Hematopoietic multipotent progenitor cell treated with erythropoietin and hydrocortisone succinate and interleukin-3 and kit ligand, for 8 days (in vitro differentiated cells): Measurements from ENCODE around the gene ADGRL3.
"Not testable (repeated sequence)": the region's sequence is repeated elsewhere in the genome, so short reads cannot be mapped to it uniquely, and the experiment has no call there.

ENCODE experiments used
- DNase-seq: peaks from one replicate; pipeline ENCODE4 v3.0.0-alpha.2; 2015

Gene ADGRL3

DNA sequence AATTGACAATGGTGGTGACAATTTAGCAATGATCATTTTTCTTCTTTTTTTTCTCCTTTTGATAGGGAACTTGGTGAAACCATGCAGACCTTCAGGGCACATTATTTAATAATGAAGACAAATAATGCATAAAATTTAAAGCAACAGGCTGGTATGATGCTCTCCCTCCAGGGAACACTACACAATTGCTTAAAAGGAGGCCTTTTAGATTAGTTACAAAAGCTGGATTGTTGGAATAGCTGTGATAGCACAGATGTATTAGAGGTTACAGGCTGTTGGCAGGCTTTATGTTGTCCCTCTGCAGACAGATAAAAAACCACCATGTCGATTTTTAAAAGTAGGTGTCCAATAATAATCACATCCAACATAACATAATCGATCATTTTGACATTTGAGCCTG lies 307.0 kb downstream of the ADGRL3 start:
- no peak for DNase-seq

DNA sequence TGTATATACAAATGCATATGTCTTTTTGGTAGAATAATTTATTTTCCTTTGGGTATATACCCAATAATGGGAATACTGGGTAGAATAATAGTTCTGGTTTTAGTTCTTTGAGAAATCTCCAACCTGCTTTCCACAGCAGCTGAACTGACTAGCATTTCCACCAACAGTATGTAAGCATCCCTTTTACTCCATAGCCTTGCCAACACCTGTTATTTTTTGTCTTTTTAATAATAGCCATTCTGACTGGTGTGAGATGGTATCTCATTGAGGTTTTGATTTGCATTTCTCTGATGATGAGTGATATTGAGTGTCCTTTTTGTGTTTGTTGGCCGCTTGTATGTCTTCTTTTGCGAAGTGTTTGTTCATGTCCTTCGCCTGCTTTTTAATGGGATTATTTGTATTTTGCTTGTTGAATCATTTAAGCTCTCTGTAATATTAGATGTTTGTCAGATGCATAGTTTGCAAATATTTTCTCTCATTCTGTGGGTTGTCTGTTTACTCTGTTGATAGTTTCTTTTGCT lies 309.7 kb downstream of the ADGRL3 start:
- not testable (repeated sequence) for DNase-seq

DNA sequence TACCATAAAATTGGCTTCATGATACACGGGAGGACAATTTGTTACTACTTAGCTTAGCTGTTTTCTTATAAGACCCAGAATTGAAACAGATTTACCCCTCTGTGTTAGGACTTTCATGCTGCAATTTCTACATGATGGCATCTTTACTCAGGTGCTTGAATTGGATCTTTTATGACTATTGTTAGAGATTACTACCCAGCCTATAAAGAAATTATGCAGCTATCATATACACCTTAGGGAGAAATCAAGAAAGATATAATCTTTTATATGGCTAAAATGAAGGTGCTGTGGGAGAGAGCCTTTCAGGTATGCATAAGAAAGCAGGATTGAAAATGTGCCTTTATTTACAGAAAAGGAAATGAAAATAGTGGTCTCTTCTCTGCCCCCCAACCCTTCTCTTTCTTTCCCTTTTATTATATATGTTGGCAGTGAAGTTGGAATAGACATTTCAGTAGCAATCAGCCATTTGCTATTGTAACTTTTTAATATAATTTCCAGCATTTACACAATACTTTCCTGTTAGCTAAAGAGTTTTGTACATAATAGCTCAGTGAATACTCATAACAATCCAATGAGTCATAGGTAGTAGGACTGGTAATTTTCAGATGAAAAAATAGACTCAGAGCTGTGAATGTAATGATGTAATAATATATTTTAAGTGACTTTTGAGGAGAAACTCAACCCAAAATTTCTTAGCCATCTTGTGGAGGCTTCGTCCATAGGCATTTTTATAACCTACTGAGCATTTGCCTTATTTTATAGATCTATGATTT lies 311.8 kb downstream of the ADGRL3 start:
- DNase-seq = no peak

DNA sequence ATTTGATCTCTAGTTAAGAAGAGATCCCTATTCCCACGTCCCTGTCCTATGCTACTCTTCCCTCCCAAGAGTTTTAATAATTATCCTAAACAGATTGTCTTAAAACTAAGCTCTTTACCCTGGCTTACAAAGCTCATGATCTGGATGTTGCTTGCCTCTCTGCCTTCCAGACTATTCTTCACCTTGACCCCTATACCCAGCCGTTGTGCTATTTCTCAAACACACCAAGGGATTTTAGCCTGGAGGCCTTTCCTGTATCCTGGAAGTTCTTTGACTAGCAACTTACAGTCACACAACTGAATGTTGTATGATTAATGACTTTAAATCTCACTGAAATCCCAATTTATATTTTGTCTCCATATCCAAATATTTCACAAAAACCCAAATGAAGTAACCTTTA lies 314.9 kb downstream of the ADGRL3 start:
- DNase-seq = no peak

DNA sequence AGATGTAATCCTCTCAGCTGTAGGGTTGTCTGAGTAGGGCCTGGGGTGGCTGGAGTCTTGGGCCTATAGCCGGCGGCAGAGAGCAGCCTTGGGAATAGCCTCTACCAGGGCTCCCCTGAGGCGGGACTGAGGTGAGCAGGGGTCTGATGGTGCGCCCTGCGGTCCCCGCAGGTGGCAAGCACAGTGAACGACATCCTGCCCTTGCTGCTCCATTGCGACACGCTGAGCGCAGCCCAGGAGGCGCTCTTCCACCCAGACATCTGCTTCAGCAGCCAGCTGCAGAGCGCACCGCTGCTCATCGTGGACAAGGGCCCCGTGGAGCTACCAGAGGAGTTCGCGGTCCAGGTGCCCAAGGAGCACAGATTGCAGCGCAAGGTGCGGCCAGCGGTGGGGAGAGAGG lies 317.0 kb downstream of the ADGRL3 start:
- no peak for DNase-seq

DNA sequence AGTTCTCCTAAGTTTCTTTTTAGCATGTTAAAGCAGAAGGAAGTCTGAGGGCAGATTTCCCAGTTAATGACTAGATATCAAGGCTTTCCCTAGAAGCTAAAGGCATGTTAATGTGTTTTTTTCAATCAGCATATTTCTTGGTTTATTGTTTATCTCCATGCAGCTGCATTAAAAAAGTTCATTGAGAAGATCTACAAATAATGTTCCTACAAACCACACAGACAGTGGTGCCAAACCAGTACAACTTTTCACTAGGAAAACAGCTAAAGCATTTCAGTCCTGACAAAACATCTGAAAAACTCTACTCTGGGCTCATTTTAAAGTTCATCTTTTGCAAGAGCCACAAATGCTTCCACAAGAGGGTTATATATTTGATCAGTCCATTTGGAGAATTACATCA lies 320.0 kb downstream of the ADGRL3 start:
- no peak for DNase-seq

DNA sequence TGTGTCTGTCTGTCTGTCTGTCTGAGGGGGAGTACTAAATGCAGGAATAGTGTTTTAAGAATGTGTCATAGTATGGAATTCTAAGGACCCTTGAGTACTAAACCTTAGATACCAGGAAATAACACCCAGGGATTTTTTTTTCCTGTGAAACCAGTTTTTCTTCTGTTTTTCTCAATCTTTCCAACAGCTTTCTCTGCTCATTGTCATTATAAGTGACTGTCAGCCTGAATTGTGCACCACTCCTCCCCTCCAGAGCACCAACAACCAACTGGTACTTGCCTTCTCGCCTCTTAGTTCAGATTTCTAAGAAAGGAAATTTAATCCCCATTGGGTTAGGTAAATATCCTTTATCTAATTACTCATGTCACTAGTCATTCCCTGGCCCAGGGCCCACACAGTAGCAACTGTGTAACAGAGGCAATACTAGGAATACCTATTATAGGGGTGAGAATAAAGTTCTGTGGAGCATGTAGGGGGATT lies 320.6 kb downstream of the ADGRL3 start:
- no peak for DNase-seq

DNA sequence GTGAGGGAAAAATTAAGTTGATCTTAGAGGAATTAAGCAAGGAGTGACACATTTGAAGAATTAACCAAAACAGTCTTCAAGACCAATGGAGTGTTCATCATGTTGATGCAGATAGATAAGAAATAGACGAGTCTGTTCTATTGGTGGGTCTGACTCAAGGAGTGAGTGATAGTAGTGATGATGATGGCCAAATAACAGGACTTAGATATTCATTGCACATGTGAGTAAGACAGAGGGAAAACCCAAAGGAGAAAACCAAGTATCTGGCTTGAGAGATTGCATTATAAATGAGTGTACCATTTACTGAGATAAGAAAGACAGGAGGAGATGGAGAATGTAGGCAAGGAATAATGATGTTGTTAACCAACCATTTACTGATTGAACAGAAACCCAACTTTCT lies 321.3 kb downstream of the ADGRL3 start:
- no peak for DNase-seq

DNA sequence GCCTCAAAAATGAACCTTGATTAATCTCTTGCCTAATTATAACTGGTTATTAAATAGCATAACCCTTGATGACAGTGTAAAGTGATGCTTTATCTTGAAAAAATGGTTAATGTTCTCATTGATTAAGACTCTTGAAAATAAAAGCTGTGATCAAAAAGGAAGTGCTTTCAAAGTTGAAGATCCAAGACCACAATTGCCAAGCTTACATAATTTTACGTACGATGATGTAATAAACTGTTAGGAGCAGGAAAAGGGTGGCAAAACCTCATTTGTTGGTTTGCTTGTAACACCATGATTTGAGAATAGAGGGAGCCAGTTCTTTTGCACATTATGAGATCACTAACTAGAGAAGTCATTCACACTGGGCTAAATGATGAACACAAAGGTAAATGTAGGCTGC lies 322.2 kb downstream of the ADGRL3 start:
- DNase-seq = no peak

DNA sequence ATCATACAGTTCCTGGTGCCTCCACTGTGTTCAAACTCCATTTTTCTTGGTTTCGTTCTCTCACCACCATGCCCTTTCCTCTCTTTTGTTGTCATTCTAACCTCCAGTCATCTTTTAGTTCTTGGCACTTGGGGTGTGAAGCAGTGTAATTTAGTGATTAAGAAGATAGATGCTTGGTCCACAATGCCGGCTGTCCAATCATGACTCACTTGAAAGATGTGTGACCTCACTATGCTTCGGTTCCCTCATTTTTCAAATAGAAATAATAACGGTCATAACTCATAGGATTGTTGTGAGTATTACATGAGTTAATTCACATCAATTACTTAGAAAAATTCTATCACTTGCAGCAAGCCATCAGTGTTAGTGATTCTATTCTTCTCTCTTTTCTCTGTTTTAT lies 327.8 kb downstream of the ADGRL3 start:
- no peak for DNase-seq

DNA sequence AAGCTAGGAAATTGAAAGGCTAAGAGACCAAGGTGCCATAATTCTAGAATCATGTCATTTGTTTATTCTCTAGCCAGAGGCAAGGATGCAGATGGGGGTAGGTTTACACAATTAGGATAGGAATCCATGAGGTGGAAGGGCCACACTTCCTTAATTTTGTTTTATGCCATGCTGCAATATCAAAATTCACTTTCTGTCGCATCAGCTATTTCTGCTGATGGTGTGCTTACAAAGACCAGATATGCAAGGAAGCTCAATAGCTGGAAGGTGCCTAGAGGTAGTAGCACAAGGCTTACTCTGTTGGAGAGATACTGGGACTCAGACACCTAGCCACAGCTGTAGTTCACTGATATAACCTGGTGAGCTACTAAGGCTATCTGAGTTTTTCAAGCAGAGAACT lies 328.5 kb downstream of the ADGRL3 start:
- DNase-seq = no peak

DNA sequence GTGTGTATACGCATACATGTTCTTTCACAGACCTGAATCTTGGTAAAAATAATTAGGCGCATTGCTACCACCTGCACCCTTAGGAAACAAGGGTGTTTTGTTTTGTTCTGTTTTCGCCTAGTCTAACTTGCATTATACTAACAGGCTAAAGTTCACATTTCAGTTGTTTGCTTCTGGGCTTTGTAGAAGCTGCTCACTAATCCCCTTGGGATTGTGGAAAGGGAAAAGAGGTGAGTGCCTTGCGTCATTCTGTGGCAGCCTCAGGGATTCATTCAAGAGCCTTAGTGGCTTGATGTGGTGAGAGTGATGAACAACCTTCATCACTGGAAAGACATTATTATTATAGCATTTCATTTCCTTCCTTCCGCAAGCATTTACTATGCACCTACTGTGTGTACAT lies 331.1 kb downstream of the ADGRL3 start:
- DNase-seq = no peak

DNA sequence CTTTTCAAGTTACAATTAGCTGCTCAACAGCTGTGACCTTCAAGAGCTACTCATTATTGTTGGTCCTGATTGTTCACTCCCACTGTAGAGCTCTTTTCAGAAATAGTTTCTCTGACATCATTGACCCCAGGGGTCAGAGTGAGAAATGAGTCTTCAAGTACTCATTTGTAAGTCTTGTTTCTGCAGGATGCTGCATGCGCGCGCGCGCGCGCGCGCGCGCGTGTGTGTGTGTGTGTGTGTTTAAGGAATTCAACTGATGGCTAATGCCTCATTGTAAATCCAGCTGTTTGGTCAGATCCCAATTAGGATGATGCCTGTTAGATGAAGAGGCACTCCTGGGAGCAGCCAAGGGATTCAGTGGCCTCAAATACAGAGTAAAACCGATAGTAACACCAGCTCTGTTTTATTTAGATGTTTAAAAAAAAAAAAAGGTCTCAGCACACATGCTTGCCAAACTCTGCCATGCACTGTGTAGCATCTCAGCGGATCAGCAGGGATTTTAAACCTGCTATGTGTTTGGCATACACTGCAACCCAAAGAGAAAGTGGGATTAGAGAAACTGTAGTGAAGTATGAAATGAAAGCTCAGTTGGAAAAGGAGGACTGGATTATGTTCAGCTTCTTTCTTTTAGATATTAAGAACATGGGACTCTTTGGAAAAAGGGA lies 332.3 kb downstream of the ADGRL3 start:
- DNase-seq = no peak

DNA sequence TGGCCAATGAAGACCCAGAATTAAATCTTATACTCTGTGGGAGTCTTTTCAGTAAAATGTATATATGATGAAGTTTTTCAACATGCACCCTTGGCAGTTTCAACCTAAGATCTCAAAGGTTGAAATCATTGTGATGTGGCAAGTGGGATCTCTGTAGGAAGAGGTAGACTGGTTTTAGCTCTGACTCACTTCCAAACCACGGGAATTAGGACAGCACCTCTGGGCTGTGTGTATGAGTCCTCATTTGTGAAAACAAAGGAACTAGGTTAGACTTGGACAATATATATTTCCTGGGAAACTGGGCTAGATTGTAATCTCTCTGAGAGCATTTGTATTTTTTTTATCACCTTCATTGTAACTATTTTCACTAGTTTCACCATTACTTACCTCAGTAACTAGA lies 333.0 kb downstream of the ADGRL3 start:
- no peak for DNase-seq

DNA sequence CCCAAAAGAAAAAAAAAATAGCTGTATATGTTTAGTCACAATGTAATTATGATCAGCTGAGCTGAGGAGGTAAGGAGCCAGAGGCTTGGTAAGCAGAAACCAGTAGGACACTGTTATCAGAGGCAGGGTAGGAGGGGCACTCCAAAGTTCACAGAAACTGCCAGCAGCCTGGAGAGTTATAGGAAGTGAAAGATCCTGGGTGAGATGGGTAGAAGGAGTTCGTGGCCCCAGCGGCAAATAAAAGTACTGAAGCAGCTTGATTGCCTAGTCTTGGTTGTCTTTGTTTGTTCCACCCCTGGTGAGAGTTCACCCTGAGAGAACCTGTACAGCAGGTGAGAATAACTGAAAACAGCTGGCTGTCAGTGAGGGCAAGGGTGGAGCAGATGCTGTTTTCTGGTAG lies 340.8 kb downstream of the ADGRL3 start:
- no peak for DNase-seq

DNA sequence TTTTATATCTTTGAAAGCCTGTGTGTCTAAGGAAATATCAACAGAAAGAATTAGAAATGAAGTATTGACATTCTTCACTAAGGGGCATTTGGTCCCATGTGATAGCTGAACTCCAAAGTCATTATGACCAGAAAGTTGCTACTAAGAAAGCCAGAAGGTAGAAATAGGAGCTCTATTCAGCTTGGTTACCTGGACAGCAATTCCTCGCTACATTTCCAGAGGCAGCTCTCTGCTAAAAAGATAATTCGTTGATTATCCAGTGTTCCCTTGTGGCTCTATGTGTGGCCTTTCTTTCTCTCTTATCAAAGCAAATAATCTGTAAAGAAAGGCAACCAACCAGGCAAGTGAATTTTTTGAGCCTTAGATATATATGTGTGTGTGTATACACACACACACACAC lies 341.3 kb downstream of the ADGRL3 start:
- DNase-seq = no peak

DNA sequence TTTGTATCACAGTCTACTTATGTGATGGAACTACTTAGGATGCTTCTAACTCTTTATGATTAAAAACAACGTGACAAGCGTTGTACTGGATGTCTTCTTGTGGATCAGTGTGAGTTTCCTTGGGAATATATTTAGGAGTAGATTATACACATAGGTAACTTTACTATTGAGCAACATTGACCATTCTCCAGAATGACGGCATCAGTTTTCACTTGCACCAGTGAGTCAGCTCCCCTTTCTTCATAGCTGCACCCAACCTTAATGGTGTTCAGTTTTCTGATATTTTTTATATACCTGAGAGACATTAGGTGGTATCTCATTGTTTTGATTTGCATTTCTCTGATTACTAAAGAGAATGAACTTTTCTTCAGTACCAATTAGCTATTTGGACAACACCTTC lies 343.9 kb downstream of the ADGRL3 start:
- DNase-seq = no peak

DNA sequence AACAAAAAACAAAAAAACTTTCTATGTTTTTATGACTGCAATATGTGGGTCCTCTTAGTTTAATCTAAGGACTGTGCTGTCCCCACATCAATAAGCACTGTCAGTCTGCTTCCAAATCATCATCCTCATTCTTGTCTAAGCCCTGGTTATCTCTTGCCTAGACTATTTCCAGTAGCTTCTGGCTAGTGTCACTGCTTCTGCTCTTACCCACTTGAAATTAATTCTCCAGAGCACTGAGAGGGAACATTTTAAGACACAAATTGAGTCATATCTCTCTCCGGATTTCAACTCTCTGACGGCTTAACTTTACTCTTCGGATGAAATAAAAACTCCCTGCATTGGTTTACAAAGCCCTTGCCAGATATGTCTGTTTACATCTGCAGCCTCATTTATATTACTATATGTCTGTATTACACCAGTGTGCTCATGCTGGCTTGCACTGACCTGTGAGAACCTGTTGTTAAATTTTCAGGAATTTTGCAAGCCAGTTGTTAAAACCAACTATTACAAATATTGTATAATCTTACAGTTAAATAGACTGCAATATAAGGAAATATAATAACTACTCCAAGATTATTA lies 345.9 kb downstream of the ADGRL3 start:
- no peak for DNase-seq

DNA sequence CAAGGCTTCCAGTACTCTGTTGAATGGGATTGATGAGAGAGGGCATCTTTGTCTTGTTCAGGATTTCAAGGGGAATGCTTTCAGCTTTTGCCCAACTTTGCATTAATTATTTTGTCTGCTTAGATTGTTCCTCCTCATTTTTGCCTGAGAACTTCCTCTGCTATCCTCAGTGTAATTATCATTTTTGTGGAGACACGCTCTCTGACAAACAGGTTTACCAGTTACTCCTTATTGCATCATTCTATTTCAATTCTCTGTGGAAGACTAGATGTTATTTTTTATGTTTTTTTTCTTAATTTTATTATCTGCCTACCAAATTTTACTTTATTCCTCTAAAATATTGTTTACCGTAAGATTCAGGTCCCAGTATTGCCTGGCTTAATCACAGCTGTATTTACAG lies 349.2 kb downstream of the ADGRL3 start:
- DNase-seq = no peak

DNA sequence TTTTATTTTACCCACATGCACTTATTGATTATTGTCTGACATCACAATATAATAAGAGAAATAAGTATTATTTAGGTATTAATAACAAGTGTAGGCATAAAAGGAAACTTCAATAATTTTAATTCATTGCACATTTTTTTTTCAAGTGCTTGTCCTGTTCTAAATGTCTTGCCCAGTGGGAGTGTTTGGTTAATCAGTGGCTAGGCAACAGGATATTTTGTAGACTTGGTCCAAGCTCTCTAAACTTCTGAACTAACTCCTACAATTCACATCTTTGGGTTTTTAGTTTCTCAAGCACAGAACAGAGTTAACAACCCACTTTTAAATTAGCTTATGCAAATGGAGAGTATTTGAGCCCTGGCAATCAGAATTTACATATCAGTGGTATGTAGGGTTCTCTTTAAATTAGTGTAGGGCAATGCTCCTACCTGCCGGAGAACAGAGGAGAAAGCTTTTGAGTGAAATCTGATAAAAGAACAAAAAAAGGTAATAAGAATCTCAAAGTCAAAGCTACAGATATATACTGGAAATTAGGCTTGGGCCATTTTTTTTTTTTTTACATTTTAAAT lies 353.5 kb downstream of the ADGRL3 start:
- no peak for DNase-seq

DNA sequence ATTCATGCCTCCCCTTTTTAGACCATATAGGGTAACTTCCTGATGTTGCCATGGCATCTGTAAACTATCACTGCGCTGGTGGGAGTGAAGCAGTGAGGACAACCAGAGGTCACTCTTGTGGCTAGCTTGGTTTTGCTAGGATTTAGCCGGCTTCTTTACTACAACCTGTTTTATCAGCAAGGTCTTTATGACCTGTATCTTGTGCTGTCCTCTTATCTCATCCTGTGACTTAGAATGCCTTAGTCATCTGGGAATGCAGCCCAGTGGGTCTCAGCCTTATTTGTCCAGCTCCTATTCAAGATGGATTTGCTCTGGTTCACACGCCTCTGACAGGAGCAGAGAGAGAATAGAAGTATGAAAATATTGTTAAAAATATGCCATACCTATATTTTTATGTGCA lies 355.7 kb downstream of the ADGRL3 start:
- no peak for DNase-seq

DNA sequence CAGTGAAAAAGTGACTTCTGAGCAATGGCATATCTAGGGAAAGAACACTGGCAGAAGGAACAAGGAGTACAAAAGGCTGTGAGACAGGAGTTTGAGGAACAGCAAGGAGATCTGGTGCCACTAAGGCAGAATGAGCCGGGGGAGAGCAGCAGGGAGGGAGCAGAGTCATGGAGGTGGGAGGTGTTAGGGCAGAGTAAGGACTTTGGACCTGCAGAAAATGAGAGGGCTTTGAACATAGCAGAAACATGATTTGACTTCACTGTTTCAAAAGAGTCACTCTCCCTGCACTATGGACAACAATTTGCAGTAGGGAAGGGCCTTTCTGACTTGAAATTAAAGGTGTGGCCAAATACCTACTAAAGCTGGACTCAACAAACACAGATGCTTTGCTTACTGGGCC lies 356.2 kb downstream of the ADGRL3 start:
- no peak for DNase-seq

DNA sequence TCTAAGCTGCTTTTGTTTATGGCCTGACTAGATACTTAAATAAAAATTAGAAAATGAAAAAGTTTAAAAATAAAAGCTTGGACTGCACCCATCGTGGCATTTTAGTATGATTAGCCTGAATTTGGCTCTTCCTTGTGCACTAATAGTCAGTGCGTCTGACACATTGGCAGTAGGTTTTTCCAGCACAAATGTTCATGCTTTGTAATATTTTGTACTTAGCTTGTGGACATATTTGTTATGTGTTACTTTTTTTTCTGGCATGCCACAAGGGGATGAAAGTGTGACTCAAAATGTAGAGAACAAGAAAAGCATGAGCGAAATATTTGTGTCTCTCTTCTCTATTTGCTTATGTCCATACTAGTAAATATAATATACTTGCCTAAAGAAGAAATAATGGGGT lies 359.3 kb downstream of the ADGRL3 start:
- DNase-seq = no peak

DNA sequence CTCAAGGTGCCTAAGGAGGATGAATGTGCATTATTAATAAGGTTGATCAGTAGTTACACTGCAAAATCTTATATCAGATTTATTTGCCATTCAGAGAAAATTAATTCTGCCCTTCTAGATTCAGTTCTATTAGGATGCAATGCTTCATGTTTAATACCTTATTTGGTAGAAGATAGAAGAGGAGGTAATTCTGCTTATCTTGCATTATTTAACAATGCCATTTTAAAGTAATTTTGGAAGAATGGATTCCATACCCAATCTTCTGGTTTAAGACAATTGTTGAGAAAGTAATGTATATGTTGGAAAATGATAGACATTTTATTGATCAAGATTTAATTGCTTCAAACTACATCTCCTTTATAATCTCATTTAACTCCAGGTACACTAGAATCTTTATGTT lies 360.9 kb downstream of the ADGRL3 start:
- no peak for DNase-seq
